ENCODE results near the gene MAST4.

The MAST4 gene

GRCh38 chr5:67090593-67090992, 494.4 kb downstream of the MAST4 start:
- H3K27ac ChIP-seq = peak overlapping the region; percentile 66
- DNase-seq (ENCODE audit: low read depth, low spot score) = no peak

- H3K27ac ChIP-seq = peak overlapping the region; percentile 66
Observed at GRCh38 chr5:67092535-67092934, 496.3 kb downstream of the MAST4 start.

GRCh38 chr5:67093279-67093678, 497.1 kb downstream of the MAST4 start:
- DNase-seq (ENCODE audit: low read depth, low spot score) = no peak

More at GRCh38 chr5:67092535-67092934, 496.3 kb downstream of the MAST4 start:
- no peak for DNase-seq (ENCODE audit: low read depth, low spot score)

GRCh38 chr5:67094476-67095300, 498.5 kb downstream of the MAST4 start:
- DNase-seq (ENCODE audit: low read depth, low spot score) = peak; percentile 16
- peak overlapping the region; percentile 66 for H3K27ac ChIP-seq

More at GRCh38 chr5:67093279-67093678, 497.1 kb downstream of the MAST4 start:
- peak overlapping the region; percentile 66 for H3K27ac ChIP-seq

- peak overlapping the region; percentile 66 for H3K27ac ChIP-seq
- no peak for DNase-seq (ENCODE audit: low read depth, low spot score)
Observed at GRCh38 chr5:67095346-67096171, 499.4 kb downstream of the MAST4 start.

GRCh38 chr5:67098656-67099055, 502.5 kb downstream of the MAST4 start:
- DNase-seq (ENCODE audit: low read depth, low spot score) = no peak

GRCh38 chr5:67100301-67100700, 504.1 kb downstream of the MAST4 start:
- no peak for DNase-seq (ENCODE audit: low read depth, low spot score)
- no peak overlapping the region for H3K27ac ChIP-seq

More at GRCh38 chr5:67098656-67099055, 502.5 kb downstream of the MAST4 start:
- H3K27ac ChIP-seq = no peak overlapping the region

GRCh38 chr5:67102708-67103107, 506.5 kb downstream of the MAST4 start:
- DNase-seq (ENCODE audit: low read depth, low spot score) = no peak
- no peak overlapping the region for H3K27ac ChIP-seq

GRCh38 chr5:67104859-67105258, 508.7 kb downstream of the MAST4 start:
- DNase-seq (ENCODE audit: low read depth, low spot score) = no peak

GRCh38 chr5:67105270-67105669, 509.1 kb downstream of the MAST4 start:
- no peak for DNase-seq (ENCODE audit: low read depth, low spot score)

More at GRCh38 chr5:67104859-67105258, 508.7 kb downstream of the MAST4 start:
- no peak overlapping the region for H3K27ac ChIP-seq

GRCh38 chr5:67106626-67107342, 510.6 kb downstream of the MAST4 start:
- H3K27ac ChIP-seq = no peak overlapping the region
- no peak for DNase-seq (ENCODE audit: low read depth, low spot score)

More at GRCh38 chr5:67105270-67105669, 509.1 kb downstream of the MAST4 start:
- H3K27ac ChIP-seq = no peak overlapping the region

GRCh38 chr5:67111779-67112178, 515.6 kb downstream of the MAST4 start:
- no peak overlapping the region for H3K27ac ChIP-seq
- no peak for DNase-seq (ENCODE audit: low read depth, low spot score)

GRCh38 chr5:67115246-67115645, 519.1 kb downstream of the MAST4 start:
- no peak overlapping the region for H3K27ac ChIP-seq
- no peak for DNase-seq (ENCODE audit: low read depth, low spot score)

- no peak for DNase-seq (ENCODE audit: low read depth, low spot score)
Observed at GRCh38 chr5:67115817-67116216, 519.6 kb downstream of the MAST4 start.

GRCh38 chr5:67118050-67118620, 521.9 kb downstream of the MAST4 start:
- H3K27ac ChIP-seq = peak overlapping the region; percentile 27
- no peak for DNase-seq (ENCODE audit: low read depth, low spot score)

More at GRCh38 chr5:67115817-67116216, 519.6 kb downstream of the MAST4 start:
- no peak overlapping the region for H3K27ac ChIP-seq

GRCh38 chr5:67119010-67119409, 522.8 kb downstream of the MAST4 start:
- H3K27ac ChIP-seq = no peak overlapping the region
- no peak for DNase-seq (ENCODE audit: low read depth, low spot score)

- no peak for DNase-seq (ENCODE audit: low read depth, low spot score)
Observed at GRCh38 chr5:67120032-67120431, 523.8 kb downstream of the MAST4 start.

GRCh38 chr5:67123819-67124218, 527.6 kb downstream of the MAST4 start:
- DNase-seq (ENCODE audit: low read depth, low spot score) = no peak

More at GRCh38 chr5:67120032-67120431, 523.8 kb downstream of the MAST4 start:
- H3K27ac ChIP-seq = no peak overlapping the region

GRCh38 chr5:67124556-67124955, 528.4 kb downstream of the MAST4 start:
- DNase-seq (ENCODE audit: low read depth, low spot score) = no peak
- H3K27ac ChIP-seq = no peak overlapping the region

More at GRCh38 chr5:67123819-67124218, 527.6 kb downstream of the MAST4 start:
- no peak overlapping the region for H3K27ac ChIP-seq
